NCI-H146 (cell line): ENCODE measurements around the gene ANKS3.
"Not testable (repeated sequence)": the region's sequence is repeated elsewhere in the genome, so short reads cannot be mapped to it uniquely, and the experiment has no call there.

Experiments
- DNase-seq: peaks from one replicate; lab custom pipeline; 2025; lab: John Stamatoyannopoulos, UW

ANKS3 gene

GRCh38 chr16:4753227-4753626, 19.2 kb upstream of the ANKS3 start:
- no peak for DNase-seq

GRCh38 chr16:4752351-4753100, 18.5 kb upstream of the ANKS3 start:
- no peak for DNase-seq

DNA sequence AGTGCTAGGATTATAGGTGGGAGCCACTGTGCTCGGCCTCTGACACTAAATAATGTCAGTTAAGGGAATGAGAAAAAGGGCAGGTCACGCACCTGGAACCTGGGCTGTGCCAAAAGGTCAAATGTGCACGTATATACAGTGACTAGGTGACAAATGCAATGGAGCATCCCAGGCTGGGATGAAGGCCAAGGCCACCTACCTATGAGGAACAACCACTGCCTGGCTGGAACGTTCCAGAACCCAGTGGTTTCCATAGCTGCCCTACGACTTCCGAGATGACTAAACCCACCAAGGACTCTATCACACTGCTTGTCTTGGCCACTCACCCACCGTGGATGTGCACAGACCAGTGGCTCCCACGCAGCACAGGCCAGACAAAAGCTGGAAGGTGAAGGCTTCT, 16.8 kb upstream of the ANKS3 start:
- no peak for DNase-seq

- no peak for DNase-seq
These were observed 15.7 kb upstream of the ANKS3 start for GRCh38 chr16:4749700-4750257.

DNA sequence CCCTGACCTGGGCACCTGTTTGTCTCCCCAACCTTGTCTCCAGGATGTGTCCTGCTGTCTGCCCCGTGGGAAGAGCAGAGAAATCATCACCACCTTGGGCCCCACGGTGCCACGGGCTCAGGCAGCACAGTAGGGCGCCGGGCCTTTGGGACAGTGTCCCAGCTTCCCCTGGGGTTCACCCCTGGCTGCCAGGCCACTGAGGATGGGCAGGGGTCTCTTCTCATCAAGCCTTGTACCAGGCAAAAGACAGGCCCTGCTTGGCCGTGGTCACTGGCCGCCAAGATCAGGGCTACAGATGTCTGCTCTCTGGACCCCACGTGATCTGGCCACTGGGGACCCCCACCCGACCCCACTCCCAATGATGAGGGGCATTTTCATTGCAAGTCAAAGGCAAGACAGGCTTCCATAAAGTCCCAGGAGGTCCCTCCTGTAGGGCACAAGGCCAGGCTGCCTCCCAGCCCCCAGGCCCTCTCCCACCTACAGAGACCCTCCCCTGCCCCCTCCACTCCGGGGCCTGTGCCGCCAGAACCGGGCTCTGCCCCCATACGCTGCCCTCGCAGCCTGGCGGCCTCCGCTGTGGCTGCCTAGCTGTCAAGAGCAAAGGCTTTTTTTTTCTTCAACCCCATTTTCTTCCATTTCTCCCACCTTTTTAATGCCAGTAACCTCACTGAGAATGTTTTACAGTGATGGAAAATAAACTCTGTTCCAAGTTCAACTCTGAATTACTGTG, 14.8 kb upstream of the ANKS3 start:
- no peak for DNase-seq

- DNase-seq: no peak
These were observed 14.0 kb upstream of the ANKS3 start for GRCh38 chr16:4747906-4748681.

DNA sequence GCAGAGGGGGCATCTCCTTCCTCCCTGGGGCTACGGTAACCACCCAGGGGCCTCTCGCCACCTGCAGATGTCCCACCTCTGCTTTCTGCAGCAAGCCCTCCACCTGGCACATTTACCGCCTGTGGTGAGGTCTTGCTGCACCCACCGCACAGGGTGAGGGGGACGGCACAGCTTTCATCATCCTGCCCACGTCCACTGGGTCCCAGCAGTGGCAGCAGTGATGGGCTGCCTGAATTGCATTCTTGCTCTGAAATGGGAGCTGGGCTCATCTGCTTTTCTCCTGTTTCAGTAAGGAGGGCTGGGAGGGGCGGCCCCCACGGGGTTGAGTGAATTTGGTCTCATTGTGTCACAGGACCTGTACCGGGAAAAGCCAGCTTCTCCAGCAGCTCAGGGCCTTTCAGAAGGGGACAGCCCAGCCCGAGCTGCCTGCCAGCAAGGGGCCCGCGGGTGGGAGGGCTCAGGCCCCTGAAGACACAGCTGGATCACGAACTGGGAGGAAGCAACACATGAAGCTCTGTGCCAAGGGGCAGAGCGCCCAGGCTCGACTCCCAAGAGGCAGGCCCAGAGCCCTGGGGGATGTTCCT, 13.0 kb upstream of the ANKS3 start:
- no peak for DNase-seq

DNA sequence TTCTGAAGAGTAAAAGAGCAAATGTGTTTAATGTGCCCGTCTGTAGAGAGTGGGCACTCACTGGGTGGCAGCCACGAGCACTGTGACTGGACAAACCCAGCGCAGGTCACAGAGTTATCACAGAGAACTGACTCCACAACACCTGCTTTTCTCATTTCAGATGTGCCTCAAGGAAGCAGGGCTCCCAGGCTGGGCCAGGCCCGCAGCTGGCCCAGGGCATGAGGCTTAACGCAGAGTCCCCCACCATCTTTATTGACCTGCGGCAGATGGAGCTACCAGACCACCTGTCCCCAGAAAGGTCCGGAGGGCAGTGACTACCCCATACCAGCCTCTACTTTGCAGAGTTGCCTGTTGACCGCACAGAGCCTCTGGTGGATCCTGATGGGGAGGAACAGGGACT, 12.1 kb upstream of the ANKS3 start:
- no peak for DNase-seq

- no peak for DNase-seq
These were observed 11.2 kb upstream of the ANKS3 start for GRCh38 chr16:4745274-4745569.

DNA sequence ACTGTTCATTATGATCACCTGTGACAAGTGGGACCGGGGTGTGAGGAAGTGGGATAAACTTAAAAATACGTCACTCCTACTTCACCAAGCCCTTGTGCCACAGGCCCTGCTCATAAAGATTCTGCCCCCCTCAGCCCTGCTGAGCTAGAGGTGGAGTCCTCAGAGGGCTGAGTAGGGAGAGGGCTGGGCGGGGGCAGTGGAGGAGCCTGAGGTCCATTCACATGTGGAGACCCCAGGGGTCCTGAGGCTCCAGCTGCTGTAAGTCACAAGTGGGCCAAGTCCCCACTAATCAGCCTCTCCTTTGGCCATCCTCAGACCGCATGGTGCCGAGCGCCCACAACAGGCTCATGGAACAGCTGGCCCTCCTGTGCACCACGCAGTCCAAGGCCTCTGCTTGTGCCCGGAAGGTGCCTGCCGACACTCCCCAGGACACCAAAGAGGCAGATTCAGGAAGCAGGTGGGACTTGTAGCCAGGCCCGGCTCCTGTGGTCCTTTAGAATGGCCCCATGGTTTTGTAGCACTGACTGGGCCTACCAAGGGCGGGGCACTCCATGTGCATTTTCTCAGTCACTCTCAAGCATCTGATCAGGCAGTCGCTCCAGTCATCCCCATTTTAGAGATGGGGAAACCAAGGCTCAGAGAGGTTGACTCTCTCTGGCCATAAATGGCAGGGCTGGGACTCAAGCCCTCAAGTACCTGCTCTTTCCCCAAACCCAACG, 10.6 kb upstream of the ANKS3 start:
- DNase-seq: peak; percentile 21

DNA sequence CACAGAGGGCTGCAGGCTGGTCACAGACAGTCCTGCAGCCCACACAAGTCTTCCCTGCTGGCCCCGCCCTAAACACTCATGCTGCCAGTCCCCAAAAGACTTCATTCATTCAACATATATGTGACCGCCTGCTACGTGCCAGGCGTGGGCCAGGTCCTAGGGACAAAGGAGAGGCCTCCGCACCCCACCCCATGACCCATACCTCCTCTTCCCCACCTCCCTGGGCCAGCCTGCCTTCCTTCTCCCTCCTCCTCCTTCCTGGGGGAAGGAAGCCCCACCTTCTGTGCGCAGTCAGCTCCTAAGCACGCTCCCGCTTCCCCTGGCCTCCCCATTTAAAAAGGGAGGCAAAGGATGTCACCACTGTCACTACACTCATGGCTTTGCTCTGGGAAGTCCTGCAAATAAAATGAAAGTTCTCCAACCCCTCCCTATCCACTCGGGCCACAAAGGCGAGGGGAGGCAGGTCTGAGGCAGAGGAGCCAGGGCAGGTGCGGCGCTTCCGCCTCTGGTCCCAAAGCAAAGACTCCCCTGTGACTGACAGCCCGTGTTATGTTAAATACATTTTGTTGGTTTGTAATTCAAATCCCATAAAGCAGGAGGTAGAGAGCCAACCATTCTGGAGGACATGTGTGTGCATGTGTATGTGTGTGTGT, 9.3 kb upstream of the ANKS3 start:
- no peak for DNase-seq

DNA sequence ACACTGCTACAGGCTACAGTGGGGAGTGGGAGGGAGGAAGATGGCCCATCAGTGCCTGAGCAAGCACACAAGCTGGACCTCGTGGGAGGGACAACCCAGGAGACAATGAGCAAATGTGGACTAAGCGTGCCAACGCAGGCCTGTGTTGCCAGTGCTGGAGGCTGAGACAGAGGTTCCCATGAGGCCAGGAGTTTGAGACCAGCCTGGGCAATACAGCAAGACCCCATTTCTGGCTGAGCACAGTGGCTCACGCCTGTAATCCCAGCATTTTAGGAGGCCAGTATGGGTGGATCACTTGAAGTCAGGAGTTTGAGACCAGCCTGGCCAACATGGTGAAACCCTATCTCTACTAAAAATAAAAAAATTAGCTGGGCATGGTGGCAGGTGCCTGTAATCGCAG, 4.3 kb upstream of the ANKS3 start:
- DNase-seq: not testable (repeated sequence)

GRCh38 chr16:4737545-4737944, 3.5 kb upstream of the ANKS3 start:
- no peak for DNase-seq

GRCh38 chr16:4736546-4736945, 2.5 kb upstream of the ANKS3 start:
- no peak for DNase-seq

DNA sequence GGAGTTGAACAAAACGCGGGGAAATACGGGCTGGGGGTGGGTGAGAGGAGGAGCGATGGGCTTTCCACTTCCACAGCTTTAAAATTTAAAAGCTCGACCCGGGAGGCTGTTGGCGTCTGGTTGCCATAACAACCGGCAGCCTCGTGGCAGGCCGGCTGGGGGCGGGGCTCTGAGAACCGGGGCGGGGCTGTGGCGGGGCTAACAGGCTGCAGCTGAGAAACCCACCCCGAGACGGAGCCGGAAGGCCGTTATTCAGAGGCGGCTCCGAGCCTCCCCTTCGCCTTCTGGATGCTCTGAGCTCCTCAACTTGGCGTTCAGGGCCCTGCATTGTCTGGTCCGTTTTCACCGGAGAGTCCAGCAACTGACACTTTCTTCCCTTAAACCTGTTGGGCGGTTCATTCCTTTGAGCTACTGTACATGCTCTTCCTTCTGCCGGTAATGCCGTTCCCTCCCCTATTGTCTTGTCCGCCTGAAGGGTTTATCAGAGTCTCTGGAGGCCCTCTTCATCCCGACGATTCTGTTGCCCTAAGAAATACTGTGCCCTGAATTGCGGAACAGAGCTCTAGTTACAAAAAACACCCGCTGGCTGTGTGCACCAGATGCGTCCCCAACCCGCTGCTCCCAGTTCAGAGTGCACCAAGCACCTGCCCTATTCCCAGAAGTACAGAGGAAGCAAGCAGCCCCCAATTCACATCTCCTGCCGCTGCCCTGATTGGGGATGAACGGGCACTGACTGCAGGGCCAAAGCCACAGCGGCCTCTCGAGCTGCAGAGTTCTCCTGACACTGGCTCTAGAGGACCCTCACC, 862 bp upstream of the ANKS3 start:
- peak; percentile 90 for DNase-seq

DNA sequence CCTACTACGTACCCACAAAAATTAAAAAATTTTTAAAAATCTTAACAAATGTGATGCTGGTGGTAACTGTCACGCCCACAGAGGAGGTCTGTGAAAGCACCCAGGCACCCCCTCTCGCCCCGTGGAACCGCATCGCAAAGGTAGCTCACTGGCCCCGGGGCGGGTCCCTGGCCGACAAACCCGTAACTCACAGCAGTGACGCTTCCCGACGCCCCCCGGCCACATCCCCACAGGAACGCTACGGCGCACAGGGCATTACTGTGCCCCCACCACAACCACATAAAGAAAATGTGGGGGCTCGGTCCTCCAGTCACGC, 366 bp downstream of the ANKS3 start:
- DNase-seq: peak; percentile 76

DNA sequence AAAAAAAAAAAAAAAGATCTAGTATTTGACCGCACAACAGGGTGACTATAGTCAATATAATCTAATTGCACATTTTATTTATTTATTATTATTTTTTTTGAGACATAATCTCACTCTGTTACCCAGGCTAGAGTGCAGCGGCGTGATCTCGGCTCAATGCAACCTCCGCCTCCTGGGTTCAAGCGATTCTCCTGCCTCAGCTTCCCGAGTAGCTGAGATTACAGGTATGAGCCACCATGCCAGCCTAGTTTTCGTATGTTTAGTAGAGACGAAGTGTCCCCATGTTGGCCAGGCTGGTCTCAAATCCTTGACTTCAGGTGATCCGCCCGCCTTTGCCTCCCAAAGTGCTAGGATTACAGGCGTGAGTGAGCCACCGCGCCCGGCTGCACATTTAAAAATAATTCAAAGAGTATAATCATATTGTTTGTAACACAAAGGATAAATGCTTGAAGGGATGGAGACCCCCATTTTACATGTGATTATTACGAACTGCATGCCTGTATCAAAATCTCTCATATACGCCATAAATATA, 794 bp downstream of the ANKS3 start:
- DNase-seq: peak; percentile 30

DNA sequence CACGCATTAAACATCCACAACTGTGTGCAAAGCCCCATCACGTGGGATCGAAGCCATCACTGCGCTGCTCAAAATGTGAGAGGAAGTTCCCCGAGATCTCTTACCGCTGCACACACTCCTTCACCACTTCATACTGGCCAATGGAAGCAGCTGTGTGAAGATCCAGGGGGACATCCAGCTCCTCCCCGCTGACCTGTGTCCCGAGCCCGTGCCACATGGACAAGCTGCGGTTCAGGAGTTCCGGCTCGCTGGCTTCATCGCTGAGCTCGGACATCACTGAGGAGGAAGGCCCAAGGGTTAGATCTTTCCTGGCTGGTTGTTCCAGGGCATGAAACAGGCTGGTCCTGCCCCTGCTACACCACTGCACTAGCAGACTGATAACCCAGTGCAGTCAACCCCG, 4.2 kb downstream of the ANKS3 start:
- no peak for DNase-seq

DNA sequence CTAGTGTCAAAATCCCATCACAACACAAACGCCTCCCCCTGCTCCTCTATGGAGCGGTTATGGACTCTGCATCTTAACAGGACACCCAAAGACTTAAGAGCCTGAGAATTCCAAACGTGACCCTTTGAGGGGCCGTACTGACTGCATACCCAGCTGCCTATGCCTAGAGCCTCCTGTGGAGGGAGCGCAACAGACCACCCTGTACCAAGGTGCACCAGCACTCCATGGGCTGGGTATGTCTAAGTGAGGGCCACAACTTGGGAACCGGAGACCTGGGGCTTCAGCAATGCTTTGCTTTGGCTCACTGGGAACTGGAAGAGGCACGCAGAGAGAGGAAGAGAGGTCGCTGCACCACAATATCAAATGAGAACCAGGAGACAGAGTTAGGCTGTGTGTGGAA, 5.4 kb downstream of the ANKS3 start:
- no peak for DNase-seq

DNA sequence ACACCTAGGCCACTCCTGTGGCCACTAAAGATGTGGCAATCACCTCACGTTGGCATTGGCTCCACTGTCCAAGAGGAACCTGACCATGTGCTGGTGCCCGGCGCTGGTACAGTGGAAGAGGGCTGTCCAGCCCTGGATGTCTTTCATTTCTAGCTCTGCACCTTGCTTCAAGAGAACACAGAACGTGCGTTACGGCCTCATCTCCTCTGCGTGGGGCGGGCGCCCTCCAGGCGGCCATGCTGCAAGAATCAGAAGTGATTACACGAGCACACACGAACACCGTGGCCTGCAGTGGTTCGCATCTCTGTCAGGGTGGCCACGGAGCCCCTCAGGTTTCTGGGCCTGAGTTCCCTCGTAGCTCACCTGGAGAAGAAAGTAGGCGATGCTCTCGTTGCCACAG, 7.5 kb downstream of the ANKS3 start:
- no peak for DNase-seq
